Measurements from ENCODE around the gene PARVG. TPM values are rescaled to one million over a fixed set of nuclear protein-coding genes. Genes with fewer than 3 reads are reported as not detected.

PARVG gene
- total RNA-seq, 1 experiment from 2014 or later = 1.3 TPM

GRCh38 chr22:44168206-44168605 lies 12.5 kb upstream of the PARVG start:
- Histone ChIP-seq H4K20me1 (ENCODE audit: control insufficient read depth, insufficient read depth, insufficient read length) (no peaks in the 10 kb centered on the region), H4K8ac (replicated peaks; ENCODE audit: insufficient read length, low read depth, low read length) (no peak overlapping the region), H3K9me3 (ENCODE audit: control insufficient read depth, low read depth, low read length) (no peaks in the 10 kb centered on the region), H2AK5ac (ENCODE audit: insufficient read length, low read length) (no peak overlapping the region), H4K5ac (ENCODE audit: insufficient read length, low read depth, low read length) (no peak overlapping the region), H3K79me1 (ENCODE audit: insufficient read depth, low read depth, low read length, poor library complexity, severe bottlenecking) (no peaks in the 10 kb centered on the region), H3K23me2 (ENCODE audit: insufficient read length, low read depth, low read length, poor library complexity, severe bottlenecking) (peaks cover 3% of the 10 kb centered on the region), H3K18ac (ENCODE audit: insufficient read length, low read depth, low read length) (no peak overlapping the region), H2BK120ac (ENCODE audit: low read depth, low read length, poor library complexity, severe bottlenecking) (no peak overlapping the region), H3T11ph (ENCODE audit: low read length) (no peak overlapping the region), H3K4ac (ENCODE audit: low read depth, low read length) (no peak overlapping the region), H3K79me2 (ENCODE audit: insufficient read depth, low read length) (no peaks in the 10 kb centered on the region), H2BK15ac (ENCODE audit: low read depth, low read length) (no peak overlapping the region), H2AFZ (ENCODE audit: low read length) (no peak overlapping the region), H2BK12ac (ENCODE audit: insufficient read length, low read depth, low read length) (no peak overlapping the region), H4K91ac (ENCODE audit: insufficient read length, low read depth, low read length) (no peak overlapping the region), H2BK5ac (ENCODE audit: insufficient read length, low read length) (no peak overlapping the region), H2BK20ac (ENCODE audit: low read depth, low read length, poor library complexity, severe bottlenecking) (no peak overlapping the region), H3K56ac (ENCODE audit: insufficient read length, low read depth, low read length) (no peak overlapping the region), H3K4me1 (ENCODE audit: insufficient read depth, low read length) (peaks cover 5% of the 10 kb centered on the region; the same call in 1 of the 2 replicates), H3K23ac (ENCODE audit: insufficient read length, low read depth, low read length) (no peak overlapping the region), H3K9ac (ENCODE audit: extremely low read depth, insufficient read length, low read length) (no peak overlapping the region), H3K14ac (ENCODE audit: insufficient read depth, low read length) (no peak overlapping the region), H3K4me2 (ENCODE audit: insufficient read depth, insufficient read length, low read length) (no peak overlapping the region), H3K27me3 (ENCODE audit: insufficient read depth, low read length) (no peaks in the 10 kb centered on the region), H3K27ac (ENCODE audit: insufficient read length, low read depth, low read length) (no peak overlapping the region)
- no CpG with 5 or more reads among the region's 13 CpGs for WGBS (ENCODE audit: extremely low coverage, insufficient read length, low lambda C conversion rate)
- Mint-ChIP-seq H3K4me3 (no peak overlapping the region), H3K9me3 (no peaks in the 10 kb centered on the region), H3K27ac (no peak overlapping the region), H3K36me3 (ENCODE audit: insufficient read depth in 1 of 3, low read depth in 3 of 3) (no peaks in the 10 kb centered on the region; a peak in 2 of 7 replicates), H3K27me3 (ENCODE audit: low read depth) (no peaks in the 10 kb centered on the region), H3K4me1 (peaks cover 37 to 38% of the 10 kb centered on the region in 2 experiments)
- DNase-seq = no peak
- TF ChIP-seq CTCF (conservative IDR thresholded peaks at IDR 0.05) = no peak

All from H9 (cell line).